Ovary (tissue), 9 donors: ENCODE results near the gene GOSR1. TPM values are rescaled to one million over a fixed set of nuclear protein-coding genes. Genes with fewer than 3 reads are reported as not detected.
"Not testable (repeated sequence)": the region's sequence is repeated elsewhere in the genome, so short reads cannot be mapped to it uniquely, and the experiment has no call there.

Source experiments
- DNase-seq, 5 donors: peaks; one replicate each; pipeline ENCODE4 v3.0.0-alpha.2; 2019 to 2020
- H3K27ac ChIP-seq, 2 donors: fragments of 200-600 bp; one replicate each; pipeline versions ENCODE4 v1.5.1 to v1.8.0; 2019 to 2022
- H3K27me3 ChIP-seq: fragments of 200-600 bp; one replicate; pipeline ENCODE4 v1.8.0; 2022
- H3K36me3 ChIP-seq: fragments of 200-600 bp; sonication (generic); one replicate; pipeline ENCODE4 v1.5.1; 2019
- H3K4me1 ChIP-seq: one replicate; pipeline ENCODE4 v1.8.1; 2013; ENCODE audit warnings: mild to moderate bottlenecking, moderate library complexity; ENCODE audit not compliant: insufficient read depth
- H3K4me3 ChIP-seq: fragments of 200-600 bp; sonication (generic); one replicate; pipeline ENCODE4 v1.5.1; 2017
- H3K9me3 ChIP-seq, 2 donors: fragments of 200-600 bp in 1 of 2; sonication (generic) in 1 of 2; one replicate each; pipeline versions ENCODE4 v1.5.1 to v1.8.1; 2013 to 2019; ENCODE audit warnings: mild to moderate bottlenecking in 1 of 2, moderate library complexity in 1 of 2
- EP300 ChIP-seq: sonication (generic); formaldehyde crosslinking; IDR thresholded peaks from one replicate; pipeline ENCODE4 v1.6.1; 2017; ENCODE audit warnings: antibody characterized with exemption
- POLR2A ChIP-seq: fragments of 450-650 bp; IDR thresholded peaks from one replicate; pipeline ENCODE4 v1.6.1; 2017; ENCODE audit warnings: antibody characterized with exemption, mild to moderate bottlenecking, moderate library complexity
- WGBS, 3 donors: extraction: QIAGEN DNeasy Blood & Tissue Kit in 1 of 3; methylation state at CpG; one replicate each; pipeline versions ENCODE4 v1.1.5 to v1.1.7; 2013 to 2017; 5-methylcytosine and 5-hydroxymethylcytosine counted together
- intact Hi-C, 4 donors: fragments of 100-400 bp; cut with DNase I; formaldehyde crosslinking; loops; one replicate each; pipeline versions ENCODE4 v1.11.0 to v1.15.1; 2022 to 2023
- polyA plus RNA-seq, 2 donors: library from polyadenylated mRNA; stranded (reverse); fragments of 200-250 nt in 1 of 2; fragments of 350-450 nt in 1 of 2; fragmentation: Illumina TruSeq in 1 of 2; extraction: RNeasy Lipid Tissue Mini Kit (QIAGEN cat#74804) in 1 of 2; gene quantifications; one replicate each; pipeline ENCODE4 v1.2.3, GENCODE V29; 2013 to 2014
- total RNA-seq, 7 donors: library from RNA; depleted of rRNA in 2 of 7; stranded (reverse); fragments of >200 nt in 2 of 7; fragmentation: NEBNext Ultra II Directional in 3 of 7; extraction: Animal tissue kit (Norgen Biotek cat#: 25700) in 3 of 7; gene quantifications; one replicate each; pipeline versions ENCODE4 v1.1.0 to v1.2.4, GENCODE V29; 2016 to 2023
- TF ChIP-seq, protein P1 (sequence below), 3 donors: fragments of 450-650 bp in 2 of 3; fragments of 200-600 bp in 1 of 3; IDR thresholded peaks; one replicate each; pipeline versions ENCODE4 v1.5.1 to v1.8.0; 2016 to 2022; ENCODE audit warnings: antibody characterized with exemption in 3 of 3, mild to moderate bottlenecking in 1 of 3
- donor health status: DM: no; HTN: no; CAD: no; lungs with moderate emphysema.
- donor health status: DM: no; HTN: no; CAD: no.
- donor health status: Bipolar disorder and iron deficiency.
- donor health status: DM: yes; HTN: yes; CAD: no.
- donor health status: DM: no; HTN: no; CAD: no.
- donor health status: DM: yes; HTN: yes; CAD: no.

The GOSR1 gene
- total and polyA plus RNA-seq, 9 donors = 19.1 to 66.9 (median 53.9) TPM

DNA sequence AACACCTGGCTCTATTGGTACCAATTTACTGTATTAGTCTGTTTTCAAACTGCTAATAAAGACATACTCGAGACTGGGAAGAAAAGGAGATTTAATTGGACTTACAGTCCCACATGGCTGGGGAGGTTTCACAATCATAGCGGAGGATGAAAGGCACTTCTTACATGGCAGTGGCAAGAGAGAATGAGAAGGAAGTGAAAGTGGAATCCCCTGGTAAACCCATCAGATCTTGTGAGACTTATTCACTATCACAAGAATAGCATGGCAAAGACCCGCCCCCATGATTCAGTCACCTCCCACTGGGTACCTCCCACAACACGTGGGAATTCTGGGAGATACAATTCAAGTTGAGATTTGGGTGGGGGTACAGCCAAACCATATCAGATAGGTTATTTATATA is 22.6 kb upstream of the GOSR1 start:
- WGBS, 3 donors = 84 to 88% (median 87%) methylated on average over 4 of the region's 4 CpGs
- no peak for DNase-seq
- Histone ChIP-seq H3K27me3 (no peaks in the 10 kb centered on the region), H3K36me3 (no peaks in the 10 kb centered on the region), H3K4me3 (no peak overlapping the region), H3K9me3 (no peaks in the 10 kb centered on the region), H3K27ac (no peak overlapping the region), H3K4me1 (no peaks in the 10 kb centered on the region)
- intact Hi-C loops = no loop called here
- TF ChIP-seq, protein P1, sequence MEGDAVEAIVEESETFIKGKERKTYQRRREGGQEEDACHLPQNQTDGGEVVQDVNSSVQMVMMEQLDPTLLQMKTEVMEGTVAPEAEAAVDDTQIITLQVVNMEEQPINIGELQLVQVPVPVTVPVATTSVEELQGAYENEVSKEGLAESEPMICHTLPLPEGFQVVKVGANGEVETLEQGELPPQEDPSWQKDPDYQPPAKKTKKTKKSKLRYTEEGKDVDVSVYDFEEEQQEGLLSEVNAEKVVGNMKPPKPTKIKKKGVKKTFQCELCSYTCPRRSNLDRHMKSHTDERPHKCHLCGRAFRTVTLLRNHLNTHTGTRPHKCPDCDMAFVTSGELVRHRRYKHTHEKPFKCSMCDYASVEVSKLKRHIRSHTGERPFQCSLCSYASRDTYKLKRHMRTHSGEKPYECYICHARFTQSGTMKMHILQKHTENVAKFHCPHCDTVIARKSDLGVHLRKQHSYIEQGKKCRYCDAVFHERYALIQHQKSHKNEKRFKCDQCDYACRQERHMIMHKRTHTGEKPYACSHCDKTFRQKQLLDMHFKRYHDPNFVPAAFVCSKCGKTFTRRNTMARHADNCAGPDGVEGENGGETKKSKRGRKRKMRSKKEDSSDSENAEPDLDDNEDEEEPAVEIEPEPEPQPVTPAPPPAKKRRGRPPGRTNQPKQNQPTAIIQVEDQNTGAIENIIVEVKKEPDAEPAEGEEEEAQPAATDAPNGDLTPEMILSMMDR (IDR thresholded peaks at IDR 0.05) = no peak
- TF ChIP-seq POLR2A = no peak
- TF ChIP-seq EP300 = no peak

DNA sequence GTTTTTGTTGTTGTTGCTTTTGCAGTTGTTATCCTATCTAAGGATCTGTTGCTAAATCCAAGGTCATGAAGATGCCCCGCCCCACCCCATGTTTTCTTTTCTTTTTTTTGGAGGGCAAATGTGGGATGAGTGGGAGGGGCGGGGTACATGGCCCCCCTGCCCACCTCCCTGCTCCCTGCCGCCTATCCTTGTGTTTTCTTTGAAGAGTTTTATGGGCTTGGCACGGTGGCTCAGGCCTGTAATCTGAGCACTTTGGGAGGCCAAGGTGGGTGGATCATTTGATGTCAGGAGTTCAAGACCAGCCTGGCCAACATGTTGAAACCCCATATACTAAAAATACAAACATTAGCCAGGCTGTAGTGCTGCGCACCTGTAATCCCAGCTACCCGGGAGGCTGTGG is 18.8 kb upstream of the GOSR1 start:
- no peak for DNase-seq
- Histone ChIP-seq H3K27ac (no peak overlapping the region), H3K4me3 (no peak overlapping the region), H3K36me3 (no peaks in the 10 kb centered on the region), H3K4me1 (no peaks in the 10 kb centered on the region), H3K9me3 (no peaks in the 10 kb centered on the region), H3K27me3 (no peaks in the 10 kb centered on the region)
- intact Hi-C loops = no loop called here
- TF ChIP-seq EP300 = no peak
- no peak for TF ChIP-seq POLR2A
- TF ChIP-seq, protein P1 (IDR thresholded peaks at IDR 0.05) = no peak
- 85 to 92% (median 89%) methylated on average over 6 of the region's 6 CpGs for WGBS, 3 donors

DNA sequence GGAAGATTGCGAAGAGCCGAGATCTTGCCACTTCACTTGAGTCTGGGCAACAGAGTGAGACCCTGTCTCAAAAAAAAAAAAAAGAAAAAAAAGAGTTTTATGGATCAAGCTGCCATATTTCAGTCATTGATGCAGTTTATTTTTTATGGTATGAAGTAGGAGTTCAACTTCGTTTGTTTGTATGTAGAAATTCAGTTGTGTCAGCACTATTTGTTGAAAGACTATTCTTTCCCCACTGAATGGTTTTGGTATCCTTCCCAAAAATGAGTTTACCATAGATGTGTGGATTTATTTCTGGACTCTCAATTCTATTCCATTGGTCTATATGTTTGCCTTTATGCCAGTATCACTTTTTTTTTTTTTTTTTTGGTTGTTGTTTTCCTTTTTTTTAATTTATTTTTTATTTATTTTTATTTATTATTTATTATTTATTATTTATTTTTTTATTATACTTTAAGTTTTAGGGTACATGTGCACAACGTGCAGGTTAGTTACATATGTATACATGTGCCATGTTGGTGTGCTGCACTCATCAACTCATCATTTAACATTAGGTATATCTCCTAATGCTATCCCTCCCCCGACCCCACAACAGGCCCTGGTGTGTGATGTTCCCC is 18.3 kb upstream of the GOSR1 start:
- intact Hi-C loops, H3K9me3 ChIP-seq, H3K27me3 ChIP-seq, H3K4me3 ChIP-seq, H3K36me3 ChIP-seq, DNase-seq, H3K4me1 ChIP-seq, H3K27ac ChIP-seq: not testable (repeated sequence)
- 90 to 93% (median 93%) methylated on average over 5 of the region's 5 CpGs for WGBS, 3 donors

DNA sequence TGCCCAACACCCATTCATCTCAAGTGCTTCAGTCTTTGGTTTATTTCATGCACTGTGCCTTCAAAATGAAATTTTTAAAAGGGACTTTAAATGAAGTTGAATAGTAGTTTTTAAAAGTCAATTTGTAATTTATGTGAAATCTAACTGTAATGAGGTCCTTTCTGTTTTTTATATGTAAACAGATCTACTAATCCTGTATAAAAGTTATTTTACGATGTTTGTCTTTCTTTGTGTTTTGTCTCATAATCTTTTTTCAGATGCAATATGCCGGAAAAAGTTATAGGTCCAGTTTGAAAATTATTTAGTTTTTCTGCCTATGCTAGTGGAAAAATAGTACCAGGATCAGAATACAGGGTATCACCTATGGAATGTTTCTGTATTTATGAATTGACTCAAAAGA is 8.7 kb upstream of the GOSR1 start:
- Histone ChIP-seq H3K9me3 (no peaks in the 10 kb centered on the region), H3K4me1 (no peaks in the 10 kb centered on the region), H3K4me3 (no peak overlapping the region), H3K27ac (no peak overlapping the region), H3K27me3 (no peaks in the 10 kb centered on the region), H3K36me3 (no peaks in the 10 kb centered on the region)
- TF ChIP-seq EP300 = no peak
- TF ChIP-seq, protein P1 (IDR thresholded peaks at IDR 0.05) = no peak
- no peak for TF ChIP-seq POLR2A
- intact Hi-C loops = no loop called here
- no peak for DNase-seq
- 74 to 98% (median 95%) methylated on average over 2 of the region's 2 CpGs for WGBS, 3 donors

DNA sequence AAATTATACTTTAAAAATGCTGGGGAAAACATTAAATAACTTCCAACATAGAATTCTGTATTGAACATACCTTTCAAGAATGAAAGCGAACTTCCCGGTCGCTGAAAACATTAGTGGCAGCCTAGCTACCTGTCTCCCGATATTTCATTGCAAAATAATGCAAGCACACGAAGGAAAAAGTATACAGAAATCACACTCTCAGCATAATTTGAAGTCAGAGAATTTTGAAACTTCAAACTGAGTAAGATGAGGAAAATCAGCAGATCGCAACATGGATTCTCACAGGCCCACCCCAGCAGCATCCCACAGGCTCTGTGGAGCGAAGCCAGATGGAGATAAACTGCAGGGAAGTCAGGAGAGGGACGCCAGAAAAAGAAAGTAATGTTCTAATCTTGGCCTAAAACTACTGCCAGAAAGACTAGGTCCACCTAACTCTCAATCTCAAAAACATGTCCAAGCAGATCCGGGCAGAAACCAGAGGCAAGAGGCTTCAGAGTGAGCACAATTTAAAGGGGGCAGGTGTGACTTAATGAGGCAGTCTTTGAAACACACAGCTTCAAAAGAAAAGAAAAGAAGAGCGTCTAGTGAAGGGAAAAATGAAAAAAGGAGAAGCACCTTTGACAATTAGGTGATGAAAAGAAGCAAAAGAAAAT is 4.8 kb upstream of the GOSR1 start:
- no peaks in the 10 kb centered on the region for H3K27me3 ChIP-seq
- intact Hi-C loops = loop anchor here in 1 of 4 donors (10.0 kb wide), 1 partner anchor 348 kb away; no protein-coding TSS in a partner anchor

More for the DNA sequence above, 4.8 kb upstream of the GOSR1 start:
- Histone ChIP-seq H3K4me1 (peaks cover 2% of the 10 kb centered on the region), H3K4me3 (no peak overlapping the region), H3K27ac (no peak overlapping the region), H3K9me3 (no peaks in the 10 kb centered on the region), H3K36me3 (no peaks in the 10 kb centered on the region)
- DNase-seq = no peak
- WGBS, 3 donors = 23 to 28% (median 28%) methylated on average over 10 of the region's 10 CpGs
- no peak for TF ChIP-seq EP300
- TF ChIP-seq, protein P1 (IDR thresholded peaks at IDR 0.05) = no peak
- TF ChIP-seq POLR2A = no peak
